Heart left ventricle (tissue), 16 donors: ENCODE data around the gene BARHL1. TPM values are rescaled to one million over a fixed set of nuclear protein-coding genes. Genes with fewer than 3 reads are reported as not detected.

Experiments used
- ATAC-seq, 4 donors: fragments of 200-7000 bp; cut with Tn5 transposase; one replicate each; pipeline ENCODE4 v1.9.1; 2020 to 2022; ENCODE audit warnings: moderate library complexity in 4 of 4, mild to moderate bottlenecking in 3 of 4, moderate number of reproducible peaks in 1 of 4
- DNase-seq, 5 donors: peaks; one replicate each; pipeline ENCODE4 v3.0.0-alpha.2; 2020
- H3K27ac ChIP-seq, 12 donors: fragments of 200-600 bp; sonication (generic) in 4 of 12; one replicate each; pipeline versions ENCODE4 v1.5.0 to v1.8.0; 2016 to 2022; ENCODE audit warnings: mild to moderate bottlenecking in 2 of 12
- H3K27me3 ChIP-seq, 9 donors: fragments of 200-600 bp; sonication (generic) in 2 of 9; one replicate each; pipeline versions ENCODE4 v1.5.1 to v1.8.0; 2016 to 2022; ENCODE audit warnings: mild to moderate bottlenecking in 3 of 9
- H3K36me3 ChIP-seq, 9 donors: fragments of 200-600 bp; sonication (generic) in 2 of 9; one replicate each; pipeline versions ENCODE4 v1.5.0 to v1.8.0; 2018 to 2022; ENCODE audit warnings: mild to moderate bottlenecking in 2 of 9
- H3K4me1 ChIP-seq, 12 donors: fragments of 200-600 bp; sonication (generic) in 4 of 12; one replicate each; pipeline versions ENCODE4 v1.5.0 to v1.8.0; 2016 to 2022; ENCODE audit warnings: mild to moderate bottlenecking in 3 of 12
- H3K4me3 ChIP-seq, 12 donors: fragments of 200-600 bp; sonication (generic) in 4 of 12; one replicate each; pipeline versions ENCODE4 v1.5.0 to v1.8.0; 2017 to 2022; ENCODE audit warnings: mild to moderate bottlenecking in 9 of 12, moderate library complexity in 4 of 12
- H3K9me3 ChIP-seq, 12 donors: fragments of 200-600 bp; sonication (generic) in 4 of 12; one replicate each; pipeline versions ENCODE4 v1.5.0 to v1.8.0; 2016 to 2022; ENCODE audit warnings: mild to moderate bottlenecking in 1 of 12
- POLR2A ChIP-seq, 2 donors: fragments of 450-650 bp; IDR thresholded peaks; one replicate each; pipeline ENCODE4 v1.6.1; 2017; ENCODE audit warnings: antibody characterized with exemption in 2 of 2, mild to moderate bottlenecking in 2 of 2, moderate library complexity in 2 of 2
- WGBS, 4 donors: extraction: QIAGEN DNeasy Blood & Tissue Kit in 2 of 4; methylation state at CpG; one replicate each; pipeline versions ENCODE4 v1.1.5 to v1.1.7; 2013 to 2018; 5-methylcytosine and 5-hydroxymethylcytosine counted together
- intact Hi-C, 10 donors: fragments of 100-400 bp; cut with DNase I; formaldehyde crosslinking; loops; one replicate each; pipeline versions ENCODE4 v1.11.1 to v1.14.2; 2022
- polyA plus RNA-seq, 2 donors: library from polyadenylated mRNA; stranded (reverse); fragments of 200-250 nt; gene quantifications; one replicate each; pipeline ENCODE4 v1.2.3, GENCODE V29; 2013
- total RNA-seq, 9 donors: library from RNA; depleted of rRNA in 2 of 9; stranded (reverse); fragments of >200 nt in 2 of 9; fragmentation: NEBNext Ultra II Directional in 3 of 9; extraction: Animal tissue kit (Norgen Biotek cat#: 25700) in 3 of 9; gene quantifications; one replicate each; pipeline versions ENCODE4 v1.1.0 to v1.2.4, GENCODE V29; 2016 to 2023
- TF ChIP-seq, protein P1 (sequence below), 12 donors: fragments of 200-600 bp; sonication (generic) in 4 of 12; IDR thresholded peaks; one replicate each; pipeline versions ENCODE4 v1.5.0 to v1.8.0; 2018 to 2022; ENCODE audit warnings: antibody characterized with exemption in 12 of 12, mild to moderate bottlenecking in 5 of 12
- donor health status: ischemic (EF 13 %, LVEDD 7.1; RV severe dilation, severe dysfunction).
- donor health status: healthy with polysubstance abuse.
- donor health status: DM: no; HTN: yes; CAD: no.
- donor health status: DM: no; HTN: no; CAD: no.
- donor health status: ischemic (EF 25% LVEDD 6.9; RV normal size, moderate dysfunction).
- donor health status: ischemic (EF 25% LVEDD 5.7; RV mildly dilated, moderate dysfunction).
- donor health status: healthy.
- donor health status: DM: yes; HTN: yes; CAD: no.
- donor health status: ischemic (EF 35%, LVEDD 5.7; RV mildly dilated, moderate dysfunction).
- donor health status: nonischemic (EF 11% LVEDD 7.7; RV severe dilation, severe dysfunction).
- donor health status: DM: yes; HTN: yes; CAD: no.
- donor health status: PGD.
- donor health status: ischemic (EF 29% LVEDD 5.4; RV normal size, mild dysfunction).
- donor health status: nonischemic (EF 23%, LVEDD 6.1; RV moderate dilation, normal function).

Gene BARHL1
- total and polyA plus RNA-seq, 11 donors = not detected

DNA sequence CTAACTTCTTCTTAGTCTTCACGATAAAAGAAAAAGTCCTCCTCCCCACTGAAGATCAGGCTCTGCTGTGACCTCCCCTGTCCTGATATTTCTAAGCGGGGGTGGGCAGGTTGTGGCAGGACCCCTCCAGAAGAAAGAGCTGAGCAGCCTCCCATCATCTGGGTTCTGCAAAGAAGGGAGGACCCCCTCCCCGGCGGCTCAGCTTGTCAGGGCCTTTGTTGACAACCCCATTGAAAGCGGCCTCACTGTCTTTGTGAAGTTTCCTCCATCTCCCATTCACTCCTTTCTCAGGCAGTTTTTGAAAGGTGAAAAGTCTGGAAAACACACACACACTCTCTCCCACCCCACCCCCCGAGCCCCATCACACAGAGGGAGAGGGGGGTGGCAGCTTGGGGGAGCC, 26.2 kb upstream of the BARHL1 start:
- TF ChIP-seq, protein P1, sequence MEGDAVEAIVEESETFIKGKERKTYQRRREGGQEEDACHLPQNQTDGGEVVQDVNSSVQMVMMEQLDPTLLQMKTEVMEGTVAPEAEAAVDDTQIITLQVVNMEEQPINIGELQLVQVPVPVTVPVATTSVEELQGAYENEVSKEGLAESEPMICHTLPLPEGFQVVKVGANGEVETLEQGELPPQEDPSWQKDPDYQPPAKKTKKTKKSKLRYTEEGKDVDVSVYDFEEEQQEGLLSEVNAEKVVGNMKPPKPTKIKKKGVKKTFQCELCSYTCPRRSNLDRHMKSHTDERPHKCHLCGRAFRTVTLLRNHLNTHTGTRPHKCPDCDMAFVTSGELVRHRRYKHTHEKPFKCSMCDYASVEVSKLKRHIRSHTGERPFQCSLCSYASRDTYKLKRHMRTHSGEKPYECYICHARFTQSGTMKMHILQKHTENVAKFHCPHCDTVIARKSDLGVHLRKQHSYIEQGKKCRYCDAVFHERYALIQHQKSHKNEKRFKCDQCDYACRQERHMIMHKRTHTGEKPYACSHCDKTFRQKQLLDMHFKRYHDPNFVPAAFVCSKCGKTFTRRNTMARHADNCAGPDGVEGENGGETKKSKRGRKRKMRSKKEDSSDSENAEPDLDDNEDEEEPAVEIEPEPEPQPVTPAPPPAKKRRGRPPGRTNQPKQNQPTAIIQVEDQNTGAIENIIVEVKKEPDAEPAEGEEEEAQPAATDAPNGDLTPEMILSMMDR (IDR thresholded peaks at IDR 0.05) = no peak
- no peak for TF ChIP-seq POLR2A (IDR thresholded peaks at IDR 0.05)
- Histone ChIP-seq H3K9me3 (peaks cover 0 to 3% (median 0%) of the 10 kb centered on the region in 12 donors), H3K4me3 (no peak overlapping the region), H3K4me1 (peaks cover 0 to 11% (median 0%) of the 10 kb centered on the region in 12 donors), H3K27ac (no peak overlapping the region), H3K36me3 (no peaks in the 10 kb centered on the region), H3K27me3 (peaks cover 0 to 7% (median 0%) of the 10 kb centered on the region in 9 donors)
- intact Hi-C loops = no loop called here
- ATAC-seq = no peak
- peak in 1 of 5 donors; percentile 9 for DNase-seq
- WGBS, 4 donors = 67 to 82% (median 71%) methylated on average over 6 of the region's 6 CpGs

DNA sequence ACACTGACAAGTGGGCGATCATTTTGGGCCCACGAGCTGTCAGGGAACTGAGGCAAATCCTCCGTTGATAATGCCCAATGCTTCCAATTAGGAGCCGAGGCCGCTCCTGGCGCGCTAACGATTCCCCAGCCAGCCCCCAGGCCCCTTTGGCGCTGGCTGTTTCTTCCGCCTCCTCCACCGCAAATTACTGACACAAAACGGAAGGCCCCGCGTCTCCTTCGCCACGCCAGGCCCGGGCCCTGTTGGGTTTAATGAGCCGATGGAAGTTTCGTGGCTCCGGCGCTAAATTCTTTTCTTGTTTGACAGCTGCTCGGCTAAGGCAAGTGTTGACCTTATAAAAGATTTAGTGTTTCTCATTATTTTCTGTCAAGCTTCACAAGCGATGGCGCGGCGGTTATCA, 25.7 kb upstream of the BARHL1 start:
- ATAC-seq (no peak), DNase-seq (no peak)
- H3K4me3 ChIP-seq = no peak overlapping the region
- 71 to 82% (median 78%) methylated on average over 26 of the region's 26 CpGs for WGBS, 4 donors
- H3K27ac ChIP-seq = no peak overlapping the region
- TF ChIP-seq POLR2A (IDR thresholded peaks at IDR 0.05) = no peak
- TF ChIP-seq, protein P1 (IDR thresholded peaks at IDR 0.05) = no peak
- H3K27me3 ChIP-seq = peaks cover 0 to 7% (median 0%) of the 10 kb centered on the region in 9 donors
- no peaks in the 10 kb centered on the region for H3K36me3 ChIP-seq
- peaks cover 0 to 15% (median under 1%) of the 10 kb centered on the region in 12 donors for H3K4me1 ChIP-seq
- intact Hi-C loops = no loop called here
- peaks cover 0 to 3% (median 0%) of the 10 kb centered on the region in 12 donors for H3K9me3 ChIP-seq

DNA sequence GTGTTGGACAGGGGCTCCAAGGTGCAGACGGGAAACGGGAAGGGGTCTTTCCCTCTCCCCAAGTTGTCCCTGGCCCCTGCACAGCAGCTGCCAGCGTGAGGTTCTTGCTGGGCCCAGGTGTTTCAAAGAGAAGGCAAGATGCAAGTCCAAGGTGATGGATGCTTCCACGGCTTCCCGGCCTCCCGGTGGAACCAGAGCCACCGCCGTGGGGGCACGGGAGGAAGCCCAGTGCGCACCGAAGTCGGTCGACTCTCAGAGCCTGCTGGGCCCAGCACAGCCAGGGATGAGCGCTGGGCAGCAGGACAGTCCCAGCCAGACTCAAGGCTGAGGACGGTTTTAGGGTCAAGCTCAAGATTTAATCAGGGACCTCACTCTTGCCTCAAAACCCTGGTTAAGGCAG, 25.2 kb upstream of the BARHL1 start:
- WGBS, 4 donors = 88 to 91% (median 90%) methylated on average over 13 to 15 of the region's 15 CpGs
- no peak for TF ChIP-seq POLR2A (IDR thresholded peaks at IDR 0.05)
- TF ChIP-seq, protein P1 (IDR thresholded peaks at IDR 0.05) = no peak
- Histone ChIP-seq H3K4me1 (peaks cover 0 to 19% (median 3%) of the 10 kb centered on the region in 12 donors), H3K36me3 (no peaks in the 10 kb centered on the region), H3K9me3 (peaks cover 0 to 3% (median 0%) of the 10 kb centered on the region in 12 donors), H3K27ac (no peak overlapping the region), H3K27me3 (peaks cover 0 to 7% (median 0%) of the 10 kb centered on the region in 9 donors), H3K4me3 (no peak overlapping the region)
- DNase-seq (peak in 1 of 5 donors; percentile 42), ATAC-seq (no peak)
- intact Hi-C loops = no loop called here

DNA sequence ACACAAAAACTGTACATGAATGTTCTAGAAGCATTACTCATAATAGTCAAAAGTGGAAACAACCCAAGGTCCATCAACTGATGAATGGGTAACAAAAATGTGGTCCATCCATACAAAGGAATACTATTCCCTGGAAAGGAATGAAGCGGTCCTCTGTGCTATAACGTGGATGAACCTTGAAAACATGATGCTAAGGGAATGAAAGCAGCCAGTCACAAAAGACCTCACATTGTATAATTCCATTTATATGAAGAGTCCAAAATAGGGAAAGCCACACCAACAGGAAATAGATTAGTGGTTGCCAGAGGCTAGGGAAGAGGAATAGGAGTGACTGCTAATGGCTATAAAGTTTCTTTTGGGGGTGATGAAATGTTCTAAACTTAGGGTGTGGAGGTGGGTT, 22.7 kb upstream of the BARHL1 start:
- WGBS, 4 donors = 91 to 94% (median 93%) methylated on average over 2 of the region's 2 CpGs
- ATAC-seq (no peak), DNase-seq (no peak)
- TF ChIP-seq, protein P1 (IDR thresholded peaks at IDR 0.05) = no peak
- TF ChIP-seq POLR2A (IDR thresholded peaks at IDR 0.05) = no peak
- Histone ChIP-seq H3K4me1 (peaks cover 0 to 24% (median 4%) of the 10 kb centered on the region in 12 donors), H3K9me3 (peaks cover 0 to 3% (median 0%) of the 10 kb centered on the region in 12 donors), H3K27me3 (peaks cover 0 to 10% (median 0%) of the 10 kb centered on the region in 9 donors), H3K4me3 (no peak overlapping the region), H3K27ac (no peak overlapping the region), H3K36me3 (no peaks in the 10 kb centered on the region)
- intact Hi-C loops = loop anchor here in 1 of 10 donors (5.0 kb wide), 1 partner anchor 147 kb away; the partner anchor contains the start of gene CFAP77
